ENCODE results near the gene SPIC.

SPIC gene

DNA sequence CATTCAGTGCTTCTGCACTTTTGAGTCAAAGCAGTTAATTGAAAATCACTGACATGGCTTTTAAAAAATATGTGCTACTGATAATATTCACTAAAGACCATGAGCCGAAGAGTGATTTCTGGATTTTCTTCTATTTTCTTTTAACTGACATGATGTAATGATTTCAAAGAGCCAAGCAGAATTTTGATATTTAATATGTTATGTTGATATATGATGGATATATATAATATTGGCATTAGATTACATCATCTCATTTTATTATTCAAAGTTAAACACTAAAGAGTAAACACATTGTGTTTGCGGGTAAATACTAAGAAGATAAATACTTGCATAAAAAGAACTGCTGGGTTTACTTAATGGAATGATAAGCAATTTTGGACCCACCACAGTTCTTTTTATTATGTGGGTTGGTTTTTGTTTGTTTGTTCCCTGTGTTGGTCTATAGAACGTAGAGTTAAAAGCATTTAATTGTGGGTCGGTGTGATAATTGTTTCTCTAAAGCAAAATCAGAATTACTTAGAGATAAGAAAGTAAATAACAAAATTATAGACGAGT lies 692 bp downstream of the SPIC start:
- no peak overlapping the region for H3K27ac ChIP-seq (ENCODE audit: low read depth, low read length)
- no peaks in the 10 kb centered on the region for H3K36me3 ChIP-seq (ENCODE audit: insufficient read depth, low read length)
- WGBS = 97% methylated on average over 3 of the region's 5 CpGs
- no peak overlapping the region for H3K4me3 ChIP-seq (ENCODE audit: low read length)
- no peaks in the 10 kb centered on the region for H3K9me3 ChIP-seq (ENCODE audit: insufficient read depth, low read depth, low read length)
- peaks cover 13% of the 10 kb centered on the region for H3K4me1 ChIP-seq (ENCODE audit: insufficient read depth, low read length)
- H3K27me3 ChIP-seq (ENCODE audit: insufficient read depth, low read length) = peaks cover 4% of the 10 kb centered on the region; the same call in 1 of the 2 replicates
- no peak overlapping the region for H3K9ac ChIP-seq (ENCODE audit: low read depth, low read length)

DNA sequence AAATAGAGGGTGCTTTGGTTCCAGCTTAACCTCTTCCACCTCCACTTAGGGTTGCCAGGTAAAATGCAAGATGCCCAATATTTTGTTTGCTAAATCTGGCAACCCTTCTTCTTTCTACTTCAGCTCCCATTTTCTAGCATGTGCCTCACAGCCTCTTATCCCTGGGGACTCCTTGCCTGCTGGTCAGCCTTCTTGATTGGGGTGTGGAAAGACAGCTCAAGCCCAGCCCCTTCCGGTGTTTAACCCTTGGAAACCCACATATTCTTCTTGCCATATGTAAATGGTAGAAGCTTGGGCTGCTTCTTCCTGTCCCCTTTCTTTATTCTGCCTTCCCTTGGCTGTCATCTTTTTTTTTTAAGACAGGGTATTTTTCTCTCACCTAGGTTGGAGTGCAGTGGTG lies 5.7 kb downstream of the SPIC start:
- Histone ChIP-seq H3K27ac (ENCODE audit: low read depth, low read length) (no peak overlapping the region), H3K4me3 (ENCODE audit: low read length) (no peak overlapping the region), H3K27me3 (ENCODE audit: insufficient read depth, low read length) (no peaks in the 10 kb centered on the region), H3K36me3 (ENCODE audit: insufficient read depth, low read length) (no peaks in the 10 kb centered on the region), H3K9ac (ENCODE audit: low read depth, low read length) (no peak overlapping the region), H3K4me1 (ENCODE audit: insufficient read depth, low read length) (no peaks in the 10 kb centered on the region), H3K9me3 (ENCODE audit: insufficient read depth, low read depth, low read length) (no peaks in the 10 kb centered on the region)
- WGBS = no CpG with 5 or more reads among the region's 1 CpG

DNA sequence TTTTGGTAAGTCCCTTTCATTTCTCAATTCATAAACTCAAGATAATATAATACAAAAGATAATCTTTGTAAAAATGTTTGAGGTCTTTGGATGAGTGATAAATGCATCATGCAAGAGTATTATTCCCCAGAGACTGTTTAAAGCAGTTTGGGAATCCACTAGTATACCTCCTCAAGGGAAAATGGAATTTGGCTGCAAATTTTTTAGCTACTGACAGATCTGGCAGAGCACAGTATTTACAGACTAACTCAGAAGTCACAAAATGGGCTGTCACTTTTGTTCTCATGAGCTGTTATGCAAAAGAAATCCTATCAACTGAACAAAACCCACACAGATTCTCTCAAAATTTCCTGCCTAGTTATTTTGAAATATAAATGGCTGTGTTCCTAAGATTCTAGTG lies 9.9 kb downstream of the SPIC start:
- Histone ChIP-seq H3K4me3 (ENCODE audit: low read length) (no peak overlapping the region), H3K9me3 (ENCODE audit: insufficient read depth, low read depth, low read length) (no peaks in the 10 kb centered on the region), H3K36me3 (ENCODE audit: insufficient read depth, low read length) (no peaks in the 10 kb centered on the region), H3K27ac (ENCODE audit: low read depth, low read length) (no peak overlapping the region), H3K9ac (ENCODE audit: low read depth, low read length) (no peak overlapping the region), H3K4me1 (ENCODE audit: insufficient read depth, low read length) (no peaks in the 10 kb centered on the region), H3K27me3 (ENCODE audit: insufficient read depth, low read length) (no peaks in the 10 kb centered on the region)

DNA sequence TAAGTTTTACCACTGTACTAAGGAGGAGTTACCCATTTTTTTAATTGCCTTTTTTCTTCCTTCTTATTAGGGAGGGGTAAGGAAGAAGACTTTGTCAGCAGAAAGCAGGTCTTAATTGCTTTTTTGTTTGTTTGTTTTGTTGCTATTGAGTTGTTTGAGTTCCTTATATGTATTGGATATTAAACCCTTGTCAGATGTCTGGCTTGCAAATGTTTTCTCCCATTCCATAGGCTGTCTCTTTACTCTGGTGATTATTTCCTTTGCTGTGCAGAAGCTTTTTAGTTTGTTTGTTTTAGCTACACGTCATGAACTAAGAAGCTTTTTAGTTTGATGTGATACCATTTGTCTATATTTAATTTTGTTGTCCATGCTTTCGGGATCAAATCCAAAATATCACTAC lies 13.3 kb downstream of the SPIC start:
- 85% methylated on average over 1 of the region's 2 CpGs for WGBS
- Histone ChIP-seq H3K27me3 (ENCODE audit: insufficient read depth, low read length) (no peaks in the 10 kb centered on the region), H3K4me1 (ENCODE audit: insufficient read depth, low read length) (no peaks in the 10 kb centered on the region), H3K4me3 (ENCODE audit: low read length) (no peak overlapping the region), H3K9ac (ENCODE audit: low read depth, low read length) (no peak overlapping the region), H3K9me3 (ENCODE audit: insufficient read depth, low read depth, low read length) (no peaks in the 10 kb centered on the region), H3K36me3 (ENCODE audit: insufficient read depth, low read length) (no peaks in the 10 kb centered on the region), H3K27ac (ENCODE audit: low read depth, low read length) (no peak overlapping the region)

DNA sequence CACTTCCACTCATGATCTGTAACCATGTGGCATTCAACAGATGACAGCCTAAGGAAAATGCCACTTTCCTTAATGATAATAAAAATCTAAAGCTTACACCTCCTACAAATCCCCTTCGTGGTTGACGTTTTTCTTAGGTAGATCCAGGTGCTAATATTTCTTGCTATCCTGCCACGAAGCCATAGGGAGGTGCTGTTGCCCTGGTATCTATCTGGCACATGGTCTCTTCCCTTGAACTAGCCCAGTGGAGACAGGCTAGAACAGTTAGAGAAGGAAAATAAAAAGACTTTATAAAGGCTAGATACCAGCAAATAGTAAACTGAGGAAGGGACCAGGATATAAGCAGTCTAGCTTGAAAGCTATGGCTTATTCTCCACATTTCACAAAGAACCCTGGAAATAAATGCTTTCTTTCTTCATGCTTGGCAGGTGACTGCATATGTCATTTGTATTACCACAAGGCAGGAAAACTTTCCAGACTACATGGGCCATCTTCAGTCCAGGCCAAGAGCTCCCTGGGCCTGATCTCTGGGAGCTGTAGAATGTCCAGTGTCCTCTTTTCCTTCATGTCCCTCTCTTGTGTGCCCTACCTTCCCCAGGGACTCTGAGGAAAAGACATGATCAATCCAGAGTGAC lies 15.3 kb downstream of the SPIC start:
- Histone ChIP-seq H3K27ac (ENCODE audit: low read depth, low read length) (no peak overlapping the region), H3K9ac (ENCODE audit: low read depth, low read length) (no peak overlapping the region)

DNA sequence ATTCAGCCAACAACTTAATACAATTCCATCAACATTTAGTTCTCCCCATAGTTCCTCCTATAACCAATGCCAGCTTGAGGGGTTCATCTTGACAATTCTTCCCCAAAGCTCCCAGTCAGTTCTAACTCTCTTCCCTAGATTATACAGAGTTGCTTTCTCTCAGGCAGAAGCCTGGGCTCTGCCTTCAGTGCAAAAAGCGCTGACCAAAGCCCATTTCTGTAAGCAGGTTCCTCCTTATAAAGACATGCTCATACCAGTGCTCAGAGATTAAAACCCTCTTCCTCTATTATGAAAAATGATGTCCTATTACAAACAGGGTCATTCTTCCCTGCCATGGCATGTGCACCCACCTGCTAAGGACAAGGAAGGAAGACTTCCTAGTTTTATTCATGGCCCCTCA lies 16.2 kb downstream of the SPIC start:
- Histone ChIP-seq H3K9ac (ENCODE audit: low read depth, low read length) (no peak overlapping the region), H3K36me3 (ENCODE audit: insufficient read depth, low read length) (no peaks in the 10 kb centered on the region), H3K9me3 (ENCODE audit: insufficient read depth, low read depth, low read length) (no peaks in the 10 kb centered on the region), H3K4me1 (ENCODE audit: insufficient read depth, low read length) (no peaks in the 10 kb centered on the region), H3K4me3 (ENCODE audit: low read length) (no peak overlapping the region), H3K27me3 (ENCODE audit: insufficient read depth, low read length) (no peaks in the 10 kb centered on the region), H3K27ac (ENCODE audit: low read depth, low read length) (no peak overlapping the region)
- WGBS = 90% methylated on average over 1 of the region's 1 CpG

More for the DNA sequence above, 15.3 kb downstream of the SPIC start:
- Histone ChIP-seq H3K36me3 (ENCODE audit: insufficient read depth, low read length) (no peaks in the 10 kb centered on the region), H3K9me3 (ENCODE audit: insufficient read depth, low read depth, low read length) (no peaks in the 10 kb centered on the region), H3K27me3 (ENCODE audit: insufficient read depth, low read length) (no peaks in the 10 kb centered on the region), H3K4me3 (ENCODE audit: low read length) (no peak overlapping the region), H3K4me1 (ENCODE audit: insufficient read depth, low read length) (no peaks in the 10 kb centered on the region)
- 16% methylated on average over 3 of the region's 3 CpGs for WGBS

DNA sequence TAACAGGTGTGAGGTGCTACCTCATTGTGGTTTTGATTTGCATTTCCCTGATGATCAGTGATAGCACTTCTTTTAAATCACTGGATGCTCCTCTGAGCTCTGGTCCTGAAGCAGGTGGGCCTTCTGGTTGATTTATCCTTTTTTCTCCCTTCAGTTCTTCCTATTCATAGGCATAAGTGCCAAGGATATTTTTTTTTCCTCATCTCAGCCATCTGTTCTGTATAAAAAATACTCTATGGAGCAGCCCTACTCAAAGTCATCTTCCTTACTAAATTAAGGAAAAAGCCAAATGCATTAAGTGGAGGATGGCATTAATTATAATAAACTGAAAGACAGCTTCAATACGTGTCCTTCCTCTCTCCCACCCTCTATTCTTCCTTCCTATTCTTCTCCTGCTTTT lies 18.4 kb downstream of the SPIC start:
- Histone ChIP-seq H3K4me3 (ENCODE audit: low read length) (no peak overlapping the region), H3K27me3 (ENCODE audit: insufficient read depth, low read length) (no peaks in the 10 kb centered on the region), H3K4me1 (ENCODE audit: insufficient read depth, low read length) (no peaks in the 10 kb centered on the region), H3K36me3 (ENCODE audit: insufficient read depth, low read length) (no peaks in the 10 kb centered on the region), H3K9ac (ENCODE audit: low read depth, low read length) (no peak overlapping the region), H3K9me3 (ENCODE audit: insufficient read depth, low read depth, low read length) (no peaks in the 10 kb centered on the region), H3K27ac (ENCODE audit: low read depth, low read length) (no peak overlapping the region)
- WGBS = no CpG with 5 or more reads among the region's 1 CpG

DNA sequence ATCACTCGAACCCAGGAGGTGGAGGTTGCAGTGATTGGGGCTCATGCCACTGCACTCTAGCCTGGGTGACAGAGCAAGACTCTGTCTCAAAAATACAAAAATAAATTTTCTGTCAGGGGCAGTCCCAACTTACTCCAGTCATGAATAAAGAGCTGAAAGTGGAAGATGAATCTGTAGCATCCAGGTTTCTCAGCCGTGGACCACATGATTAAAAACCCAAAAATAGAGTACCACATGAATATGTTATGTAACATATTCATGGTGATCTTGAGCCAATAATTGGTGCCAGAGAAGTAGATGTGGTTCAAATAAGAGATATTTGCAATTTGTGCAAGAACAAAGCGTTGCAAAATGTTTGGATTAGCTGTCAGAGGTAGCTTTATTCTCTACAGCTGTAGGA lies 23.1 kb downstream of the SPIC start:
- Histone ChIP-seq H3K27ac (ENCODE audit: low read depth, low read length) (no peak overlapping the region), H3K9me3 (ENCODE audit: insufficient read depth, low read depth, low read length) (no peaks in the 10 kb centered on the region), H3K9ac (ENCODE audit: low read depth, low read length) (no peak overlapping the region), H3K4me1 (ENCODE audit: insufficient read depth, low read length) (no peaks in the 10 kb centered on the region), H3K36me3 (ENCODE audit: insufficient read depth, low read length) (no peaks in the 10 kb centered on the region), H3K27me3 (ENCODE audit: insufficient read depth, low read length) (no peaks in the 10 kb centered on the region), H3K4me3 (ENCODE audit: low read length) (no peak overlapping the region)
- 96% methylated on average over 2 of the region's 3 CpGs for WGBS

DNA sequence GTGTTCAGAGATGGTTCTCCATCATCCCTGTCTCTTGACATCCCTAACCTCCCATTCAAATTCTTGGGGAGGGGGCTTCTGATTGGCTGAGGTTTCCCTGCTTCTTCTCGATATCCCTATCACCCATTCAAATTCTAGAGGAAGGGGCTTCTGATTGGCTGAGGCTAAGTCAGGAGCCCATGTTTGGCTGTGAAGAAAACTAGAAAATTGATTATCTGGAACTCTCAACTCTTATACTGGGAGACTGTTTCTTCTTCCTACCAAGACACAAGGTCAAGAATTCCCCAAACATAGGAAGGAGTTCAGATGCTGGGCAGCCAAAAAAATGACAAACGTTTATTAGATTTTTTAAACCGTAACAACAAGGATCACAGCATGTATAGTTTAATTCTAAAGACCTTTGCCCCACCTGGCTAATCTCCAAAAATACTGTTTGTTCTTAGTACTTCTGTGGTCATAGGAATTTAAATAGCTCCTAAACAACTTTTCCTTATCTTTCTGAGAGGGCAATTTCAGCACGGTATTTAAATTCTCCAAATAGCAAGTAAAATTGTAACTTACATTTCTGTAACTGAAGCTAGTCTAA lies 26.4 kb downstream of the SPIC start:
- H3K27ac ChIP-seq (ENCODE audit: low read depth, low read length) = no peak overlapping the region
- no peaks in the 10 kb centered on the region for H3K4me1 ChIP-seq (ENCODE audit: insufficient read depth, low read length)
- no peaks in the 10 kb centered on the region for H3K27me3 ChIP-seq (ENCODE audit: insufficient read depth, low read length)
- 89% methylated on average over 2 of the region's 4 CpGs for WGBS
- no peaks in the 10 kb centered on the region for H3K36me3 ChIP-seq (ENCODE audit: insufficient read depth, low read length)
- H3K9ac ChIP-seq (ENCODE audit: low read depth, low read length) = no peak overlapping the region
- no peak overlapping the region for H3K4me3 ChIP-seq (ENCODE audit: low read length)
- H3K9me3 ChIP-seq (ENCODE audit: insufficient read depth, low read depth, low read length) = no peaks in the 10 kb centered on the region

DNA sequence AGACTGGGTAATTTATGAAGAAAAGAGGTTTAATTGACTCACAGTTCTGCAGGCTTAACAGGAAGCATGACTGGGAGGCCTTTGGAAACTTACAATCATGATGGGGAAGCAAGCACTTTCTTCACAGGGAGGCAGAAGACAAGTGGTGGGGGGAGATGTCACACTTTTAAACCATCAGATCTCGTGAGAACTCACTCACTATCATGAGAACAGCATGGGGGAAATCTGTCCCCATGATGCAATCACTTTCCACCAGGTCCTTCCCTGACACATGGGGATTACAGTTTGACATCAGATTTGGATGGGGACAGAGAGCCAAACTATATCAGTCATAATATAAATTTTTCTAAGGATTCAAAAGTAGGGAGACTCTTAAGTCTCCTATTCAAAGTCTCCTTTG lies 46.0 kb downstream of the SPIC start:
- Histone ChIP-seq H3K9me3 (ENCODE audit: insufficient read depth, low read depth, low read length) (no peaks in the 10 kb centered on the region), H3K4me1 (ENCODE audit: insufficient read depth, low read length) (no peaks in the 10 kb centered on the region), H3K9ac (ENCODE audit: low read depth, low read length) (no peak overlapping the region), H3K36me3 (ENCODE audit: insufficient read depth, low read length) (no peaks in the 10 kb centered on the region), H3K27ac (ENCODE audit: low read depth, low read length) (no peak overlapping the region), H3K27me3 (ENCODE audit: insufficient read depth, low read length) (no peaks in the 10 kb centered on the region), H3K4me3 (ENCODE audit: low read length) (no peak overlapping the region)
- WGBS = 80% methylated on average over 1 of the region's 1 CpG

DNA sequence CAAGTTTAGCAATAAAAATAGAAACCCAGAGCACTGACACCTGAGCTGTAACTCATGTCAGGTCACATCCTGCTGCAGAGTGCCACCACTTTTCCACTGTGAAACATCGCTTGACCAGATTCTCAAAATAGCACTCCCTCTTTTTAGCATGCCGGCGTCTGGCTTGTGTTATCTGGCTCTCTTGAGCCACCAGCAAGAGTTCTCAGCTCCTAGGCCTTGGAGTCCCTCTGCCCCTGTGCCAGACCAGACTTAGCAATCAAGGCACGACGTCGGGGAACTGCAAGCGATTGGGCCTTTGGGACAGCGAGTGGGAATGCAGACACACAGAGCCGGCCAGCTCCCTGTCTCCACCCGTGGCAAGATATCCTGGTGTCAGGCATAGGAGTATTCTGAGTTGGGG lies 52.5 kb downstream of the SPIC start:
- 92% methylated on average over 10 of the region's 10 CpGs for WGBS
- H3K27ac ChIP-seq (ENCODE audit: low read depth, low read length) = no peak overlapping the region
- no peaks in the 10 kb centered on the region for H3K27me3 ChIP-seq (ENCODE audit: insufficient read depth, low read length)
- H3K9me3 ChIP-seq (ENCODE audit: insufficient read depth, low read depth, low read length) = no peaks in the 10 kb centered on the region
- no peak overlapping the region for H3K4me3 ChIP-seq (ENCODE audit: low read length)
- peaks cover 5% of the 10 kb centered on the region; the same call in 1 of the 2 replicates for H3K4me1 ChIP-seq (ENCODE audit: insufficient read depth, low read length)
- H3K36me3 ChIP-seq (ENCODE audit: insufficient read depth, low read length) = no peaks in the 10 kb centered on the region
- no peak overlapping the region for H3K9ac ChIP-seq (ENCODE audit: low read depth, low read length)

All from HUES64 (cell line).